HG02970 (cell line): ENCODE data around the gene CTAG1A.
"Not testable (repeated sequence)": the region's sequence is repeated elsewhere in the genome, so short reads cannot be mapped to it uniquely, and the experiment has no call there.

ENCODE experiments used
- ATAC-seq: cut with Tn5 transposase; IDR thresholded peaks from one replicate; pipeline ENCODE4 v1.9.1; 2021; ENCODE audit warnings: mild to moderate bottlenecking, moderate library complexity, moderate number of reproducible peaks; ENCODE audit not compliant: unreplicated experiment, low FRiP score

Gene CTAG1A

DNA sequence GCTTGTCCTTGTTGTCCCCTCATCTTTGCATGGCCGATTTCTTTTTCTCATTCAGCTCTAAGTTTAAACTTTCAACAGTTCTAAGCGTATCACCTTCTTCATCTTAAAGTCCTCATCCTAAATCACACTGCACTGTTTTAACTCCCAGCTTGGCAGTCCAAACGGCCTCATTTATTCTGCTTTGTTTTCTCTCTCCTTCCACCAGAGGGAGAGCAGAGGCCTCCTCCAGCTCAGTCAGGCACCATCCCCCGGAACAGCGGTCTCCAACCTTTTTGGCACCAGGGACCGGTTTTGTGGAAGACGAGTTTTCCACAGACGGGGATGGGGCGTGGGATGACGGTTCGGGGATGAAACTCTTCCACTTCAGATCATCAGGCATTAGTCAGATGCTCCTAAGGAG, 14.6 kb upstream of the CTAG1A start:
- ATAC-seq: not testable (repeated sequence)

DNA sequence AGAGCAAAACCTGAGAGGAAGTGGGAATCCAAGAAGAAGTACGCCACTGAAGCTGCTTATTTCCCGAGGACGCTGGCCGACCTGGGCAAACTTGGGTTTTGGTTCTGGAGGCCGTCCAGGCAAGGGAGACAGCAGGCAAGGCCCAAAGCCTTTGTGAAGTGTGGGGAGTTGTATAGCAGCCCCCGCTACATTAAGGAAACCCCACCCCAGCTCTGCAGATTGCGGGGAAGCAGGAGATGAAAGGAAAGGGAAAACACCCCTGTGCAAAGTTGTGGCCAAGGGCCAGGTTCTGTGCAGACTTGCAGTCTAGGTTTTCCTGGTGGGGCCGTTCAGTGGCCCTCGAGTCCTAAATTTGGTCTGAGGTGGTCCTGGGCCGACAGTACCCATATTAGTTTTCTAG, 11.9 kb upstream of the CTAG1A start:
- not testable (repeated sequence) for ATAC-seq

- not testable (repeated sequence) for ATAC-seq
Measured at GRCh38 chrX:154575076-154575475, 9.9 kb upstream of the CTAG1A start.

DNA sequence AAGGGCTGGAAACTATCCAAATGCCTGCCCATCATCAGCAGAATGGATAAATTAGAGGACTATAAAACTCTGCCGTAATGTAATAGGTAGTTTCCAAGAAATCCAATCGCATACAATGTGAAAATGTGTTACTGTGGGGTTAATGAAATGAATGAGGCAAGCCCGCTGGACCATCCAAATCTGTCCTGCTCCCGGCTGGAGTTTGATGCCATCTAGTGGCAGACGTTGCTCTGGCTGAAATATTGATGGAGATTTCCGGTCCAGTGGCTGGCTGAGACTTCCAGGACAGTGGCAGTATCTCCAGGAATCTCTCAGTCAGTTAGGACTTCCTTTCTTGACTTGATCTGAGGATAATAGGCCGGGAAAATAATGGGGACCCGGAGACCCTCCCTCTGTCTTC, 1.9 kb upstream of the CTAG1A start:
- ATAC-seq: not testable (repeated sequence)

DNA sequence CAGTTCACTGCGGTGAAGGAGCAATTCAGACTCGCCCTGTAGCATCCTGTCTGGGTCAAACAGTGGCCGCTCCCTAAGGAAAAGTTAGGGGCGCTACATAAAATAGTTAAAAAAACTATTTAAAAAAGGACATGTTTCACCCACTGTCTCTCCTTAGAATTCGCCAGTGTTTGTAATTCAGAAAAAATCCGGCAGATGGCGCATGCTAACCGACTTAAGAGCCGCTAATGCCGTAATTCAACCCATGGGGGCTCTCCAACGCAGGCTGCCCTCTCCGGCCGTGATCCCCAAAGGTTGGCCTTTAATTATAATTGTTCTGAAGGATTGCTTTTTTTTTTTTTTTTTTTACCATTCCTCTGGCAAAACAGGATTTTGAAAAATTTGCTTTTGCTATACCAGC, 5.5 kb downstream of the CTAG1A start:
- not testable (repeated sequence) for ATAC-seq

DNA sequence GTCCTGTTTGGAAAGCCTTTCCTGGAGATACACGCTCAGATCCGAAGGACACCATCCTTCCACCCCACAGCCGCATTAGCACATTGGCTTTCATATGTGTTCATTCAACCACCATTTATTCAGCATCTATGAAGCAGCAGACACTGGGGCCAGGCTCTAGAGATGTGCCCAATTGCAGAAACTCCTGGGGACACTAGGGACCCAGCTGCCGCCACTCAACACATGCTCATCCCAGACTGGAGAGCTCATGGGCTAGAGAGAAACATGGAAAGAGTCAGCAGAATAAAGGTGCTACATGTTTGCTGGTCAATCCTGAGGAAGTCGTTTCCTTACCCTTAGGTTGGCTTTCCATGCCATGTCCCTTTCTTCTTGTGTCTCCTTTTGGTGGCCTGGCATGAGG, 7.6 kb downstream of the CTAG1A start:
- ATAC-seq: no peak

DNA sequence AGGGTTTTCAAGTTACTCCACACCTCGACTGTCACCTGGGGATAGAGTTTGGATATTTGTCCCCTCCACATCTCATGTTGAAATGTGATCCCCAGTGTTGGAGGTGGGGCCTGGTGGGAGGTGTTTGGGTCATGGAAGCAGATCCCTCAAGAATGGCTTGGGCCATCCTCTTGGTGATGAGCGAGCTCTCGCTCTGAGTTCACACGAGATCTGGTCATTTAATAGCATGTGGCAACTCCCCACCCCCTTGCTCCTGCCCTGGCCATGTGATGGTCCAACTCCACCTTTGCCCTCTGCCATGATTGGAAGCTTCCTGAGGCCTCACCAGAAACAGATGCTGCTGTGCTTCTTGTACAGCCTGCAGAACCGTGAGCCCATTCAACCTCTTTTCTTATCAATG, 8.3 kb downstream of the CTAG1A start:
- ATAC-seq: no peak

GRCh38 chrX:154594491-154594890, 9.6 kb downstream of the CTAG1A start:
- ATAC-seq: no peak

- ATAC-seq: no peak
Measured at GRCh38 chrX:154595559-154596249, 10.8 kb downstream of the CTAG1A start.

DNA sequence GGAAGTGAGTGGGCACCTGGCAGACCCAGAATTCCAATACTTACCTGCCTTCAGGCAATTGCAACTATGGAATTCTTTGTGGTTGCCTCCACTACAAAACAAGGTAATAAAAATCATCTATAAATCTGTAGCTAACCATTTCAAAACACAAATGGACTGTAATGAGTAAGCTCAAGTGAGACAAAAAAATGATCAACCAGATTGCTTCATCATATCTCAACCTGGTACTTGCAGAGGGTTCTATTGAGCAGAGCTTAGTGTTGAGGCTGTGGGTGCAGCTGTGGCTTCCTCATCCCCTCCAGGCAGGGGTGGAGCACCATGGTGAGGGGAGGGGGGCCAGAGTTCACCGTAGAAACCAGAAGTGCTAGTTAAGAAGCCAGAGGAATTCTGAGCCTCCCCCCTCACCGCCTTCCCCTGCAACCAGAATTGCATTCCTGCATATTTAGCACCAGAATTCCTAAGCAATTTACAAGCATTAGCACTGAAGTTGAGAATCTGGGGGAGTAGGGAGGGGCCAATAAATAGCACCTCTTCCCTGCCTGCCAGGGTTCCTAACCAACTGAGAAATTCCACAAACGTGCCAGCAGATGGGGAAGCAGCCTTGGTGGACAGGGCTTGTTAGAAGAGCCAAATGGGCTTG, 11.5 kb downstream of the CTAG1A start:
- ATAC-seq: no peak

DNA sequence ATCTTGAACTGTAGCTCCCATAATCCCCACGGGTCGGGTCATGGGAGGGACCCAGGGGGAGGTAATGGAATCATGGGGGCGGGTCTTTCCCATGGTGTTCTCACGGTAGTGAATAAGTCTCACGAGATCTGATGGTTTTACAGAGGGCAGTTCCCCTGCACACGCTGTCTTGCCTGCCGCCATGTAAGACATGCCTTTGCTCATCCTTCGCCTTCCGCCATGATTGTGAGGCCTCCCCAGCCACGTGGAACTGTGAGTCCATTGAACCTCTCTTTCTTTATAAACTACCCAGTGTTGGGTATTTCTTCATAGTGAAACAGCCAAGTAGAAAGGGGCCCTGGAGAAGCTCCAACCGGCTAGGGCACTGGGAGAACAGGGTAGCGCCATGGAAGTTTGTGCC, 12.3 kb downstream of the CTAG1A start:
- no peak for ATAC-seq

DNA sequence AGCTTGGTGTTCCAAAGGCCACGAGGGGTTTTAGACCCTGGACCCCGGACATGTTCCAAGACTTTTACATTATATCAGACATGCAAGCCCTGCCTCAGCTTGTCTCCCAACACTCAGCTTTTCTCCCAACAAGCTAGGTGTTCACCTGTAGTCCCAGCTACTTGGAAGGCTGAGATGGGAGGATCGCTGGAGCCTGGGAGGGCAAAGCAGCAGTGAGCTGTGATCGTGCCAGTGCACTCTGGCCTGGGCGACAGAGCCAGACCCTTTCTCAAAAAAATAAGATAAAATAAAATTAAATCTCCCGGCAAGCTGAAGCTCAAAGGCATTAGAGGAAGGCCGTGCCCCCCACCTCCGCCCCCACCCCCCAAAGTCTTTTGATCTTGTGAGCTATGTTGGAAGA, 13.7 kb downstream of the CTAG1A start:
- ATAC-seq: no peak

- no peak for ATAC-seq
Measured at GRCh38 chrX:154599531-154599930, 14.6 kb downstream of the CTAG1A start.

GRCh38 chrX:154600759-154601374, 15.9 kb downstream of the CTAG1A start:
- ATAC-seq: no peak

DNA sequence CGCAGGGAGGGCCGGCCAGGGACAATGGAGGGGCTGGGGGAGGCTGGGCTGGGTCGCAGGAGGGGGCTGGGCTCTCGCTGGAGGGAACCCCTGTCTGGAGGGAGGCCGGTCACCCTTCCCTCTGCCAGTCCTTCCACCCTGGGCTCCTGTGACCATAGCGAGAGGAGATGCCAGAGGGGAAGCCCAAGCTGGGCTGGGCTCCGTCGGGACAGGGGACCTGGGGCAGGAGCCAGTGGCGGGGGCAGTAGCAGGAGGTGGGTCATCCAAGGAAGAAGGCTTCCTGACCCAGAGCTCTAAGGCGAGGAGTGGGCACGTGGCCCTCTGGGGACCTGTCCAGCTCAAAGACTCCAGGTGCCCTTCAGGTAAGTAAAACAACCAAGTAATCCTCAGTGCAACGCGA, 17.3 kb downstream of the CTAG1A start:
- ATAC-seq: no peak

- no peak for ATAC-seq
Measured at GRCh38 chrX:154602766-154603437, 18.0 kb downstream of the CTAG1A start.

GRCh38 chrX:154603438-154604430, 18.8 kb downstream of the CTAG1A start:
- no peak for ATAC-seq

DNA sequence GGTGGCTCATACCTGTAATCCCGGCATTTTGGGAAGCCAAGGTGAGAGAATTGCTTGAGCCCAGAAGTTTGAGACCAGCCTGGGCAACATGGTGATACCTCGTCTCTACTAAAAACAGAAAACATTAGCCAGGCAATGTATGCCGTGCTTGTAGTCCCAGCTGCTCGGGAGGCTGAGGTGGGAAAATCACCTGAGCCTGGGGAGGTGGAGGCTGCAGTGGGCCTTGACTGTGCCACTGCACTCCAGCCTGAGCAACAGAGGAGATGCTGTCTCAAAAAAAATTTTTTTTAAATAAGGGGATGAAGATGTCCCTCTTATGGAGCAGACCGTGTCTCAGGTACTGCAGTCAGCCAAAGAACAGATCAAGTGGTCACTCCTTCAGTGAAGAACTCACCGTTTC, 20.6 kb downstream of the CTAG1A start:
- no peak for ATAC-seq

GRCh38 chrX:154607370-154607769, 22.4 kb downstream of the CTAG1A start:
- no peak for ATAC-seq

- not testable (repeated sequence) for ATAC-seq
Measured at GRCh38 chrX:154607976-154608375, 23.0 kb downstream of the CTAG1A start.
